ENCODE data around the gene RNU2-63P. TPM values are rescaled to one million over a fixed set of nuclear protein-coding genes. Genes with fewer than 3 reads are reported as not detected.

RNU2-63P gene
- total and polyA plus RNA-seq, 2 of the 8 experiments (the other 6 are each of a cell fraction or from before 2014, with no cell fraction given), result 6.6 TPM; not detected in 1

- no peak overlapping the region for H3K4me2 ChIP-seq (ENCODE audit: insufficient read depth in 1 of 2, low read depth in 2 of 2, low read length in 2 of 2)
- no peak overlapping the region for H4K91ac ChIP-seq (replicated peaks; ENCODE audit: insufficient read length, low read length)
- H2BK20ac ChIP-seq (ENCODE audit: low read length), result no peak overlapping the region
- no peak overlapping the region for H2BK15ac ChIP-seq (ENCODE audit: low read length)
- 92% methylated on average over 1 of the region's 1 CpG; no CpG with 5 or more reads in 1 of the 2 experiments for WGBS, 2 experiments (ENCODE audit: extremely low coverage in 1 of 2, insufficient coverage in 1 of 2, insufficient read length in 1 of 2, insufficient replicate concordance in 2 of 2, low coverage in 1 of 2, low lambda C conversion rate in 2 of 2, missing lambda C conversion rate in 1 of 2)
- ChIA-PET CTCF (ENCODE audit: partially characterized antibody) (no interaction called here), POLR2A (ENCODE audit: partially characterized antibody) (interaction anchor here (2.4 kb wide), 1 partner anchor 36 kb away, joined by 26 read pairs; the partner anchor contains the start of gene RNU2-63P)
- no peaks in the 10 kb centered on the region for H3K27me3 ChIP-seq (replicated peaks in 1 of 4; ENCODE audit: control insufficient read depth in 3 of 4, extremely low read depth in 1 of 4, insufficient read depth in 3 of 4, low read length in 3 of 4)
- no peak for FAIRE-seq
- H3K27ac ChIP-seq (ENCODE audit: low read depth, low read length), result no peak overlapping the region
- H3K9ac ChIP-seq (replicated peaks in 1 of 4; ENCODE audit: extremely low read depth in 1 of 4, low read depth in 3 of 4, low read length in 3 of 4), result no peak overlapping the region
- no peak overlapping the region for H3K23ac ChIP-seq (ENCODE audit: insufficient read length)
- H3K14ac ChIP-seq (ENCODE audit: insufficient read length), result no peak overlapping the region
- H4K20me1 ChIP-seq (replicated peaks in 1 of 2; ENCODE audit: control insufficient read depth in 1 of 2, insufficient read depth in 2 of 2, low read length in 2 of 2), result peaks cover 0 to 6% of the 10 kb centered on the region in 2 experiments
- H3K4me1 ChIP-seq (replicated peaks in 1 of 4; ENCODE audit: control insufficient read depth in 3 of 4, insufficient read depth in 4 of 4, low read length in 3 of 4), result peaks cover 0 to 8% (median 4%) of the 10 kb centered on the region in 4 experiments; a peak in 5 of 7 replicates
- H2AK5ac ChIP-seq (ENCODE audit: low read depth, low read length), result no peak overlapping the region
- no peak overlapping the region for H3K56ac ChIP-seq (replicated peaks; ENCODE audit: insufficient read length, low read depth, low read length)
- no peak overlapping the region for H2BK12ac ChIP-seq (ENCODE audit: low read depth, low read length)
- H3K79me1 ChIP-seq (ENCODE audit: low read depth, low read length), result 0 out of 2 replicates have a peak, but pooled peaks cover 3% of the 10 kb centered on the region
- no peaks in the 10 kb centered on the region; the same call in 1 of the 2 replicates for H3K23me2 ChIP-seq (ENCODE audit: low read depth, low read length)
- H2BK5ac ChIP-seq (ENCODE audit: low read depth, low read length), result no peak overlapping the region
- H3K79me2 ChIP-seq (ENCODE audit: control insufficient read depth in 1 of 2, insufficient read depth in 2 of 2, low read length in 2 of 2), result peaks cover 4 to 24% of the 10 kb centered on the region in 2 experiments; a peak in 3 of 4 replicates
- no peak for DNase-seq (ENCODE audit: low read depth in 1 of 2, low spot score in 2 of 2)
- peaks cover 0 to 12% (median 0%) of the 10 kb centered on the region in 4 experiments; a peak in 1 of 8 replicates for H3K36me3 ChIP-seq (ENCODE audit: control insufficient read depth in 2 of 4, insufficient read depth in 4 of 4, low read length in 3 of 4)
- no peak overlapping the region for H3K4me3 ChIP-seq (ENCODE audit: extremely low read depth in 1 of 4, insufficient read depth in 2 of 4, low read depth in 3 of 4, low read length in 4 of 4)
- H3K18ac ChIP-seq (ENCODE audit: extremely low read depth, low read length), result no peak overlapping the region
- H2BK120ac ChIP-seq (replicated peaks; ENCODE audit: low read depth, low read length), result no peak overlapping the region
- H4K5ac ChIP-seq (ENCODE audit: insufficient read length, low read depth, low read length), result no peak overlapping the region
- H4K8ac ChIP-seq (ENCODE audit: extremely low read depth, insufficient read depth, low read length), result no peak overlapping the region
- H3K9me3 ChIP-seq (ENCODE audit: insufficient read depth in 2 of 2, low read depth in 1 of 2, low read length in 1 of 2), result no peaks in the 10 kb centered on the region
- H3K4ac ChIP-seq (replicated peaks; ENCODE audit: insufficient read length, low read depth, low read length), result no peak overlapping the region
- no peak overlapping the region for H2AFZ ChIP-seq (ENCODE audit: low read length)
- TF ChIP-seq POLR2AphosphoS5 (IDR thresholded peaks at IDR 0.05; ENCODE audit: low read depth, low read length), result no peak
- TF ChIP-seq JUN (IDR thresholded peaks at IDR 0.05; ENCODE audit: low read depth, low read length), result no peak
Measured at GRCh38 chr2:88053296-88053695, 36.9 kb upstream of the RNU2-63P start.

Data from H1 (cell line).